ENCODE results near the gene ESPNL.
"Not testable (repeated sequence)": the region's sequence is repeated elsewhere in the genome, so short reads cannot be mapped to it uniquely, and the experiment has no call there.

The ESPNL gene, protein sequence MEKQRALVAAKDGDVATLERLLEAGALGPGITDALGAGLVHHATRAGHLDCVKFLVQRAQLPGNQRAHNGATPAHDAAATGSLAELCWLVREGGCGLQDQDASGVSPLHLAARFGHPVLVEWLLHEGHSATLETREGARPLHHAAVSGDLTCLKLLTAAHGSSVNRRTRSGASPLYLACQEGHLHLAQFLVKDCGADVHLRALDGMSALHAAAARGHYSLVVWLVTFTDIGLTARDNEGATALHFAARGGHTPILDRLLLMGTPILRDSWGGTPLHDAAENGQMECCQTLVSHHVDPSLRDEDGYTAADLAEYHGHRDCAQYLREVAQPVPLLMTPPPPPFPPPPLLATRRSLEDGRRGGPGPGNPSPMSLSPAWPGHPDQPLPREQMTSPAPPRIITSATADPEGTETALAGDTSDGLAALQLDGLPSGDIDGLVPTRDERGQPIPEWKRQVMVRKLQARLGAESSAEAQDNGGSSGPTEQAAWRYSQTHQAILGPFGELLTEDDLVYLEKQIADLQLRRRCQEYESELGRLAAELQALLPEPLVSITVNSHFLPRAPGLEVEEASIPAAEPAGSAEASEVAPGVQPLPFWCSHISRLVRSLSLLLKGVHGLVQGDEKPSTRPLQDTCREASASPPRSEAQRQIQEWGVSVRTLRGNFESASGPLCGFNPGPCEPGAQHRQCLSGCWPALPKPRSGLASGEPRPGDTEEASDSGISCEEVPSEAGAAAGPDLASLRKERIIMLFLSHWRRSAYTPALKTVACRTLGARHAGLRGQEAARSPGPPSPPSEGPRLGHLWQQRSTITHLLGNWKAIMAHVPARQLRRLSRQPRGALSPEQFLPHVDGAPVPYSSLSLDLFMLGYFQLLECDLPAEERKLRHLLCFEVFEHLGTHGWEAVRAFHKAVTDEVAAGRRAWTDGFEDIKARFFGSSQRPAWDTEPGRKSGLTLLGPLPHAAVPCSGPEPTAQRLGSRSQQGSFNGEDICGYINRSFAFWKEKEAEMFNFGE

GRCh38 chr2:238100049-238100820 lies at the start of gene ESPNL:
ESPNL (plus strand) TSS chr2:238100340; CDS start chr2:238100420, 80 bp downstream.
- no peak for DNase-seq

GRCh38 chr2:238053191-238053776 lies 46.9 kb upstream of the ESPNL start:
- DNase-seq, result no peak

GRCh38 chr2:238055841-238056240 lies 44.3 kb upstream of the ESPNL start:
- DNase-seq, result no peak

DNA sequence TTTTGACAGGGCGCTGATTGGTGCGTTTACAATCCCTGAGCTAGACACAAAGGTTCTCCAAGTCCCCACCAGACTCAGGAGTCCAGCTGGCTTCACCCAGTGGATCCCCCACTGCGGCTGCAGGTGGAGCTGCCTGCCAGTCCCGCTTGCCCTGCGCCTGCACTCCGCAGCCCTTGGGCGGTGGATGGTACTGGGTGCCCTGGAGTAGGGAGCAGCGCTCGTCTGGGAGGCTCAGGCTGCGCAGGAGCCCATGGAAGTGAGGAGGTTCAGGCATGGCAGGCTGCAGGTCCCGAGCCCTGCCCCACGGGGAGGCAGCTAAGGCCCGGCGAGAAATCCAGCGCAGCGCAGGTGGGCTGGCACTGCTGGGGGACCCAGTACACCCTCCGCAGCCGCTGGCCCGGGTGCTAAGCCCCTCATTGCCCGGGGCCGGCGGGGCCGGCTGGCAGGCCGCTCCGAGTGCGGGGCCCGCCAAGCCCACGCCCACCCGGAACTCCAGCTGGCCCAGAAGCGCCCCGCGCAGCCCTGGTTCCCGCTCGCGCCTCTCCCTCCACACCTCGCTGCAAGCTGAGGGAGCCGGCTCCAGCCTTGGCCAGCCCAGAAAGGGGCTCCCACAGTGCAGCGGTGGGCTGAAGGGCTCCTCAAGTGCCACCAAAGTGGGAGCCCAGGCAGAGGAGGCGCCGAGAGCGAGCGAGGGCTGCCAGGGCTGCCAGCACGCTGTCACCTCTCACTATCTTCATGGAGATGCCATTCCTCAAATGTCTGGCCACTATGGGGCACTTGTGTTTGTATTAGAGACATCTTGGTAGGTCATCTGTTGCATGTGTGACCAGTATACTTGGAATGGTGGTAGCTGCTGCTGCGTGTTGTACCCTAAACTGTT lies 42.2 kb upstream of the ESPNL start:
- not testable (repeated sequence) for DNase-seq

GRCh38 chr2:238059505-238059904 lies 40.6 kb upstream of the ESPNL start:
- DNase-seq, result no peak

- DNase-seq, result no peak
These were observed 40.0 kb upstream of the ESPNL start for GRCh38 chr2:238060096-238060541.

DNA sequence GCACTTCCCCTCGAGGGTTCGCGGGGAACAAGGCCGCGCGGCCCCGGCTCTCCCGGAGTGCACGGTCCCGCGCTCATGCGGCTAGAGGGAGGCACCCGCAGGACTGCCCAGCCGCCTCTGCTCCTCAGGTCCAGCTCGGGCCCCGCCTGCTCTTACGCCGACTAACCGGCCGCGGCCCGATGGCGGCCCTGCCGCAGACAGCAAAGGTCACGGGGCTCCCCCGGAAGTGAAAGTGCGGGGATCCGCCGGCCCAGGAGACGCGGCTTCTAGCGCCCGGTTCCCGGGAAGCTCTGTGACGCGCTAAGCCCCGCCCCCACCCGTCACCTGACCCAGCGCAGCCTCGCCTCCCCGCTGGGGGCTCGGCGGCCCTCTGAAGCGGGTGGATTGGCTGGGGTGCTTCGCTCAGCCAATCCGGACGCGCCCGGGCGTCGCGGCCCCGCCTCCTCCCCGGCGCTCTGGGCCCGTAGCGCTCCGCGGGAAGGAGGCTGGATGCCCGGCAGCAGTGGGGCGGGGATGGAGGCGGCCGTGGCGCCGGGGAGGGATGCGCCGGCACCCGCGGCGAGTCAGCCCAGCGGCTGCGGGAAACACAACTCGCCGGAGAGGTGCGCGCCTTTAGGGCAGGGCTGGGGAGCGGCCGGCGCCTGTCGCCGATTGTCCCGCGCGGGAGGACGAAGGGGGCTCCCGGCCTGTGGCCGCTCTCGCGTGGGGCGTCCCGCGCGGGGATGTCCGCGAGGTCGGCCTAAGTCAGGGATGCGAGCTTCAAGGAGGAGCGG lies 39.4 kb upstream of the ESPNL start, which contains the start of gene SCLY:
SCLY (plus strand) TSS at position 460 of the 773 bp plus-strand sequence; CDS start at position 514, 54 bp downstream.
- peak; percentile 97 for DNase-seq

DNA sequence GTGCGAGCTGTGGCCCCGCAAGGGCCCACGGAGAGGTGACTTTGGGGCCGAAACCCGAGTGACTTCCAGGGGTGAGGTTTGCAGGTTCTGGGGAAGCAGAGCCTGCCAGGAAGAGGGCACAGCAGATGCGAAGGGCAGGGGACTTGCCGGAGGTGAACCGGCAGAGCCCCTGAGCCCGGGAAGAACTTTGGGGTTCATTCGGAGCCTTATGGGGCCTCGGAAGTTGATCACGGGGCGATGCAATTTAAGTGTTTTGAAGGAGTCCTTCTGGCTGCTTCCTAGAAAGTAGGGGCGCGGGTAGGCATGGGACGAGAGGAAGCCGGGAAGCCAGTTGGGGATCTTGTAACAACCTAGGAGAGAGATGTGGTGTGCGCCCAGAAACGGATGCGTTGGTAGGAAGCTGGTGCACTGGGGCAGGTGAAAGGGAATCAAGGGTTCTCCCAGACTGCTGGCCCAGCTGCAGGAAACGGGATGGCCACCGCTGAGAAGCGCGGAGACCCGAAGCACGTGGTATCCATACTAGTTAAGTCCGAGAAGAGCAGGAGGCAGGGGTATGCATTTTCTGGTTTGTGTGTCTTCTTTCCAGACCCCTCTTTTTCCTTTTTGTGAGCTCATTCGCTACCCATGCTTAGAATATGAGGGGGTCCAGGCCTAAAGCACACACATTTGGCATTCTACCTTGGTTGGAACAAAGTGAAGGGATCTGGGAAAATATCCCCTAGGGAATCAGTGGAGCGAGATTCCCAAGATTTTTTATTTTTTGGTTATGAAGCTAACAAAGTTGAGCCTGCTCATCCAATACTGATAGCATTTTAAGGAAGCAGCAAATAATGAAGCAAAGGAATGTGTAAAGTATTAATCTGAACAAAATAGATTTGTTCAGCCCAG lies 38.6 kb upstream of the ESPNL start:
- peak; percentile 31 for DNase-seq

DNA sequence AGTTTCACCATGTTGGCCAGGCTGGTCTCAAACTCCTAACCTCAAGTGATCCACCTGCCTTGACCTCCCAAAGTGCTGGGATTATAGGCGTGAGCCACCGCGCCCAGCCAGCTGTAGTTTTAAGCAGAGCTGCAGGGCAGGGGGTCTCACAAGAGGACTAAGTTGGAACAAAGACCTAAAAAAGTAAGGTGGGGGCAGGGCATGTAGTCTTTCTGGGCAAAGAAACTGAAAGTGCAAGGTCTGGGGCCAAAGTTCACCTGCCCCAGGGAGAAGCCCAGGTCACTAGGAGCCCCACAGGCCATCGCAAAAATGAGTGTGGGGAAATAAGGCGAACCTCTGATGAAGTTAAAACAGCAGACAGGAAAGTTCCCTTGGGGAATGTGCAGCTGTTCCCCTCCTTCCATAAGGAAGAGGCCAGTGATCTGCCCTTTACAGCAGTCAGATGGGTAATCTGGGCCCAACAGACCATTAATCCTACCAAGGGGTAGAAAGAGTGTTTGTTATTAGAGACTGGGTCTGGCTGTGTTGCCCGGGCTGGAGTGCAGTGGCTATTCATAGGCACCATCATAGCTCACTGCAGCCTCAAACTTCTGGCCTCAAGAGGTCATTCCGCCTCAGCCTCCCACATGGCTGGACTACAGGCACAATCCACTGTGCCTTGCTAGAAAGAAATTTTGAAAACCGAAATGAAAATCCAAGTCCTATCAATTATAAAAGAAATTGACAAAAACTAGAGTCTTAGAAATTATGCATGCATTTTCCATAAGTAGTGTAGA lies 36.5 kb upstream of the ESPNL start:
- no peak for DNase-seq

DNA sequence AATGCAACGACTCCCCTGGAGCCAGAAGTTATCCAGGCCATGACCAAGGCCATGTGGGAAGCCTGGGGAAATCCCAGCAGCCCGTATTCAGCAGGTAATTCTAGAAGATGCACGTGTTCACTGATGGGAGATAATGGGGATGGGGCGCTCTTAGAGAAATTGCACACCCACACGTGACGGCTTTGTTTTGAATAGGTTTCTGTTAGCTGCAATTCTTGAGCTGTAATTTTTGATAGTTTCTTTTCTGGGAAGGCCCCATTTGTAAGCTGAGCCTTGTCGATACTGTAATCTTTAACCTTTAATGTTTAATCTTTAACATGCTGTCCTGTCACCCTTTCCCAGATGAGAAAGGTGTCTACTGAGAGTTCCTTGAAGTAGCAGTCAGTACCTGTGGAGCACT lies 35.8 kb upstream of the ESPNL start:
- no peak for DNase-seq

DNA sequence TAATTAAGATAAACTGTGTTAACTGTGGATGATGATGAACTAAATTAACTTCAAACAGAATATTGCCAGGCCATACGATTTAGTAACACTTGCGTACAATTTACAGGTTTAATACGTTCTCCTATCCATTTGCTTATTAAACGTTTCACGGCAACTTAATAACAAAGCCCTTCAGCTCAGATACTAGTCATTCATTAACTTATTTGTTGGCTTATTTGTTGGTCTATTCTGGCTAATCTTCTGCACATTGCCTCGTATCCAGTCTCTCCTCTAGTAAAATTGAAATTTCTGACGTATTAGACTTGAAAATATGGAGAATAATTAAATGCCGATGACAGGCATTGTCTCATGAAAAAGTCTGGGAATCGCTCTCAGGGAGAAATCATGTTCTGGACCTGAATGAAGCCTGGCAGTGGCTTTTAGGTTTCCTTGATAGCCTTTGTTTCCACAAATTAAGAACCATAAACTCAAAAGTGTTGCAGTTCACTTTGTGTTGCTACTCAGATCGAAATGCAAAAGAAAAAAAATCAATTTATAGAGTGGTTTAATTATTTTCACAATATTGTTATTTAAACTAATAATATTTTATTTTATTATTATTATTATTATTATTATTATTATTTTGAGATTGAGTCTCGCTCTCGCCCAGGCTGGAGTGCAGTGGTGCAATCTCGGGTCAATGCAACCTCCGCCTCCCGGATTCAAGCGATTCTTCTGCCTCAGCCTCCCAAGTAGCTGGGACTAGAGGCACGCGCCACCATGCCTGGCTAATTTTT lies 34.9 kb upstream of the ESPNL start:
- DNase-seq, result no peak

DNA sequence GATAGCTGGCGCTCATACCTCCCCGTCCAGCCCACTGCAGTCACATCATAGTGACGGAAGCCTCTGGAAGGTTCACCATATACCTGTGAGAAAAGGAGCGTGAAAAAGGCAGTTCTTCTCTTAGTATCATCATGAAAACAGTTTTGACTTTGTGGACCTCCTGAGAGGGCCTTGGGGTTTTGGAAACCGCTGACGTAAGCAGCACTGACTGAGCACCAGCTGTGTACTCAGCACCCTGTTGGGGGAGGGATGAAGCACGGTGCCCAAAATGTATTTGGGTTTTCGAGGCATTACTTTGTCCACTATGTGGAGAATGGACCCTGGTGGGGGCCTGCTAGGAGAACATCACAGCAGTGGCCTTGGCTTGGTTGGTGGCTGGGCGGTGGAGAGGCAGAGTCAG lies 33.9 kb upstream of the ESPNL start:
- no peak for DNase-seq

DNA sequence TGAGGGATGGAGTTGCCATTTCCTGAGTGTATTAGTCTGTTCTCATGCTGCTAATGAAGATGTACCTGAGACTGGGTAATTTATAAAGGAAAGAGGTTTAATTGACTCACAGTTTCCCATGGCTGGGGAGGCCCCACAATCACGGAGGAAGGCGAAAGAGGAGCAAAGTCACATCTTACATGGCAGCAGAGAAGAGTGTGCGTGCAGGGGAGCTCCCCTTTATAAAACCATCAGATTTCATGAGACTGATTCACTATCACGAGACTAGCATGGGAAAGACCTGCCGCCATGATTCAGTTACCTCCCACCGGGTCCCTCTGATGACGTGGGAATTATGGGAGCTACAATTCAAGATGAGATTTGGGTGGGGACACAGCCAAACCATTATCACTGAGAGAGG lies 33.4 kb upstream of the ESPNL start:
- not testable (repeated sequence) for DNase-seq

- no peak for DNase-seq
These were observed 32.2 kb upstream of the ESPNL start for GRCh38 chr2:238067939-238068338.

DNA sequence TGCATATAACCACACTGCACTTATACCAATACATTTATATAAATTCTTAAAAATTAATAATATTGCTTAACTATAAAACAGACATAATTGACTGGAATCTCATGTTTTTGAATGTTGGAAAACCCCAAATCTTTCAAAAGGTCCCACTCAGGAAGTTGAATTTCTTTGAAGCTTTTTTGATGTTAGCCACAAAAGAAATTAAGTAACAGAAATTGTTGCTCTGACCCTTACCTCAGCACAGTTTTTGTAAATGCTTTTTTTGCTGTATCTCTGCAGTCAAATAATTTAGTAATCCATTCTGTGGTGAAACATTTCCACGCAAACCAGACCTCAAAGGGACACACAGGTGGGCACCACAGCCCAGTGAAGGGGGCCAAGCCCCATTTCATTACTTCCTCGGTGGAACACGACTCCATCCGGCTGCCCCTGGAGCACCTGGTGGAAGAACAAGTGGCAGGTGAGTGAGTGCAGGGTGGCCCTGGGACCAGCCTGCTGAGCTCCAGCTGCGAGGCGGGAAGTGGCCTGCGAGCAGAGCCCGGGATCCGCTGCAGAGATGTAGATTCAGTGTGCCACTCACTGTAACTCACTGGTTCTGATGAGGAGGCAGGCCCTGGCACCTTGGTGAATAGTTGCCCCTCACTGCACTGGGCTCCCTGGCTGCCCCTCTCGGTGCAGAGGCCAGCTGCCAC lies 31.0 kb upstream of the ESPNL start:
- DNase-seq, result no peak

- DNase-seq, result no peak
These were observed 30.3 kb upstream of the ESPNL start for GRCh38 chr2:238069877-238070276.

DNA sequence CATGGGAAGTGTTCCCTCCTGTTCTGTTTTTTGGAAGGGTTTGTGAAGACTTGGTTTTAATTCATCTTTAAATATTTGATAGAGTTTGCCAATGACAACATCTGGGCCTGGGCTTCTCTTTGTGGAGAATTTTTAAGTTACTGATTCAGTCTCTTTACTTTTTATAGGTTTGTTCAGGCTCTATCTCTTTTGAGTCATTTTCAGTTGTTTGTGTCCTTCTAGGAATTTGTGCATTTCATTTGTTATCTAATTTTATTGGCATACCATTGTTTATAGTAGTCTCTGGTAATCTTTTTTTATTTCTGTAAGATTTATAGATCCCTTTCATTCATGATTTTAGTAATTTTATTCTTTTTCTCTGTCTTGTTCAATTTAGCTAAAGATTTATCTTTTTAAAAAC lies 24.7 kb upstream of the ESPNL start:
- no peak for DNase-seq
